Hepatocyte (in vitro differentiated cells): ENCODE data around the gene SPDYE1.
"Not testable (repeated sequence)": the region's sequence is repeated elsewhere in the genome, so short reads cannot be mapped to it uniquely, and the experiment has no call there.

Experiments
- EZH2 ChIP-seq: fragments of 200-600 bp; sonication (generic); IDR thresholded peaks from 2 replicates; pipeline ENCODE4 v1.6.1; 2016; ENCODE audit warnings: antibody characterized with exemption, mild to moderate bottlenecking, borderline replicate concordance
- TF ChIP-seq, protein P1 (sequence below): fragments of 200-600 bp; sonication (generic); IDR thresholded peaks from 2 replicates; pipeline ENCODE4 v1.5.1; 2016; ENCODE audit warnings: antibody characterized with exemption, mild to moderate bottlenecking; ENCODE audit not compliant: poor library complexity

DNA sequence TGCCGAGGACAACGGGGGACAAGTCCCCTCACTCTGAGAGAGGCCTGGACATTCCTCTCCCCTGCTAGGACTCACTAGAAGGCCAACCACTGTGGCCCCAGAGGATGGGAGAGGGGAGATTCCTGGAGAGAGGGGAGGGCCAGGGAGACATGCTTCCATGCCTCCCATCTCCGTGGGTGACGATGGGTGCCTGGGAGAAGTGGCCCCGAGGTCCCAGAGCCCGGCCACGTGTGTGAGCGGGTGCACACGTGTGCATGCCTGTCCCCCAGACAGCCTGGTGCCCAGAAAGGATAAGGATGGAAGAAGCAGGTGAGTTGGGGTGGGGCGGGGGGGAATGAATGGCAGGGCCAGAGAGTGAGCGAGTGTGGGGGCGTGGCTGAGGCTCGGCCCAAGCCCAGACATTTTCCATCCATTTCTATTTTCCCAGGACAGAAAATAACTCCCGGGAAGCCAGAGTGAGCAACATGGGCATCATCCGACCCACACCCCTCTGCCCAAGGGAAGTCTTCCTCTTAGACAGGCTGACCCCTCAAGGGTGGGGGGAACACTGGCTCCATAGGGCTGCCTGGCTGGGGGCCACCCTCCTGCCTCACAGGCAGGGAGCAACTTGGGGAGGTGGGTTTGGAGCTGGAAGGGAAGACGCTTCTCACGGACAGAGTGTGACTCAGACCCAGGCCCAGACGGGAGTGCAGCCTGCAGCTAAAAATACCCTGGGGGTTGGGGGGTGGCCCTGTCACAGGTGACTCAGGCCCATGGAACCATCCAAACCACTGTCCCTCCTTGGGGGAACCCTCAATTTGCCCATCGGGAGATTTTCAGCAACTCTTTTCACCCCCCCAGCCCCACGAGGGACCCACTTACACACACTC is 29.3 kb upstream of the SPDYE1 start:
- TF ChIP-seq EZH2, result not testable (repeated sequence)
- TF ChIP-seq, protein P1, sequence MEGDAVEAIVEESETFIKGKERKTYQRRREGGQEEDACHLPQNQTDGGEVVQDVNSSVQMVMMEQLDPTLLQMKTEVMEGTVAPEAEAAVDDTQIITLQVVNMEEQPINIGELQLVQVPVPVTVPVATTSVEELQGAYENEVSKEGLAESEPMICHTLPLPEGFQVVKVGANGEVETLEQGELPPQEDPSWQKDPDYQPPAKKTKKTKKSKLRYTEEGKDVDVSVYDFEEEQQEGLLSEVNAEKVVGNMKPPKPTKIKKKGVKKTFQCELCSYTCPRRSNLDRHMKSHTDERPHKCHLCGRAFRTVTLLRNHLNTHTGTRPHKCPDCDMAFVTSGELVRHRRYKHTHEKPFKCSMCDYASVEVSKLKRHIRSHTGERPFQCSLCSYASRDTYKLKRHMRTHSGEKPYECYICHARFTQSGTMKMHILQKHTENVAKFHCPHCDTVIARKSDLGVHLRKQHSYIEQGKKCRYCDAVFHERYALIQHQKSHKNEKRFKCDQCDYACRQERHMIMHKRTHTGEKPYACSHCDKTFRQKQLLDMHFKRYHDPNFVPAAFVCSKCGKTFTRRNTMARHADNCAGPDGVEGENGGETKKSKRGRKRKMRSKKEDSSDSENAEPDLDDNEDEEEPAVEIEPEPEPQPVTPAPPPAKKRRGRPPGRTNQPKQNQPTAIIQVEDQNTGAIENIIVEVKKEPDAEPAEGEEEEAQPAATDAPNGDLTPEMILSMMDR, result not testable (repeated sequence)
